HG03469 (cell line): ENCODE measurements around the gene BICDL2.

ENCODE experiments used
- ATAC-seq: cut with Tn5 transposase; IDR thresholded peaks from one replicate; pipeline ENCODE4 v1.9.1; 2021; ENCODE audit warnings: mild to moderate bottlenecking, moderate library complexity, moderate number of reproducible peaks; ENCODE audit not compliant: unreplicated experiment

BICDL2 gene

GRCh38 chr16:3026003-3026378, 10.8 kb downstream of the BICDL2 start:
- no peak for ATAC-seq

GRCh38 chr16:3025032-3026002, 11.4 kb downstream of the BICDL2 start:
- ATAC-seq, result no peak

- ATAC-seq, result peak; percentile 68
Observed at GRCh38 chr16:3023669-3024478, 12.9 kb downstream of the BICDL2 start, which contains the start of the genes HCFC1R1 and THOC6. Gene HCFC1R1 (minus strand): TSS chr16:3023942. CDS start chr16:3023941, 1 bp downstream. Gene THOC6 (plus strand): TSS chr16:3024035. CDS start chr16:3024327, 292 bp downstream.

- ATAC-seq, result no peak
Observed at GRCh38 chr16:3023415-3023668, 13.4 kb downstream of the BICDL2 start.

GRCh38 chr16:3022684-3023414, 13.9 kb downstream of the BICDL2 start:
- no peak for ATAC-seq

GRCh38 chr16:3022208-3022683, 14.5 kb downstream of the BICDL2 start:
- no peak for ATAC-seq

GRCh38 chr16:3021449-3022207, 15.1 kb downstream of the BICDL2 start:
- no peak for ATAC-seq

GRCh38 chr16:3020604-3021448, 15.9 kb downstream of the BICDL2 start:
- no peak for ATAC-seq

- ATAC-seq, result no peak
Observed at GRCh38 chr16:3020247-3020603, 16.5 kb downstream of the BICDL2 start, which contains the start of gene TNFRSF12A. Gene TNFRSF12A (plus strand): TSS chr16:3020368. CDS start chr16:3020398, 30 bp downstream.

- ATAC-seq, result no peak
Observed at GRCh38 chr16:3019594-3020246, 17.0 kb downstream of the BICDL2 start.

- ATAC-seq, result no peak
Observed at GRCh38 chr16:3017794-3018506, 18.8 kb downstream of the BICDL2 start, which contains the start of gene CLDN6. Gene CLDN6 (minus strand): TSS chr16:3018183. CDS start chr16:3016021, 2,162 bp downstream.

GRCh38 chr16:3017344-3017743, 19.4 kb downstream of the BICDL2 start:
- ATAC-seq, result no peak

- ATAC-seq, result no peak
Observed at GRCh38 chr16:3015865-3016521, 20.8 kb downstream of the BICDL2 start.

- no peak for ATAC-seq
Observed at GRCh38 chr16:3014971-3015370, 21.8 kb downstream of the BICDL2 start.

- ATAC-seq, result no peak
Observed at GRCh38 chr16:3013998-3014690, 22.6 kb downstream of the BICDL2 start.

- ATAC-seq, result no peak
Observed at GRCh38 chr16:3013491-3013951, 23.2 kb downstream of the BICDL2 start.
